Measurements from ENCODE around the gene ZNF451.

Gene ZNF451

GRCh38 chr6:57147401-57147800 is 57.4 kb downstream of the ZNF451 start:
- no peak for DNase-seq (ENCODE audit: low read depth in 1 of 2, low spot score in 1 of 2)
- Histone ChIP-seq H3K27ac (replicated peaks) (no peak overlapping the region), H3K4me3 (replicated peaks; ENCODE audit: insufficient read depth, low read length) (no peak overlapping the region), H3K27me3 (ENCODE audit: insufficient read depth, poor library complexity, severe bottlenecking) (no peaks in the 10 kb centered on the region)
- TF ChIP-seq REST (IDR thresholded peaks at IDR 0.05; ENCODE audit: insufficient replicate concordance, low read depth) = no peak
- no peak for TF ChIP-seq CTCF (IDR thresholded peaks at IDR 0.05; ENCODE audit: insufficient read depth, low read length)
- TF ChIP-seq POLR2AphosphoS5 (IDR thresholded peaks at IDR 0.05; ENCODE audit: low read depth) = no peak

- Histone ChIP-seq H3K27ac (replicated peaks) (no peak overlapping the region), H3K27me3 (ENCODE audit: insufficient read depth, poor library complexity, severe bottlenecking) (no peaks in the 10 kb centered on the region), H3K4me3 (replicated peaks; ENCODE audit: insufficient read depth, low read length) (no peak overlapping the region)
- no peak for TF ChIP-seq REST (IDR thresholded peaks at IDR 0.05; ENCODE audit: insufficient replicate concordance, low read depth)
- no peak for TF ChIP-seq GABPA (IDR thresholded peaks at IDR 0.05; ENCODE audit: low read depth)
- TF ChIP-seq POLR2AphosphoS5 (IDR thresholded peaks at IDR 0.05; ENCODE audit: low read depth) = no peak
- TF ChIP-seq SPI1 (IDR thresholded peaks at IDR 0.05; ENCODE audit: borderline replicate concordance, low read depth) = no peak
- no peak for TF ChIP-seq CTCF (IDR thresholded peaks at IDR 0.05; ENCODE audit: insufficient read depth, low read length)
- DNase-seq (ENCODE audit: low read depth in 1 of 2, low spot score in 1 of 2) = no peak
Measured at GRCh38 chr6:57147955-57148858, 58.2 kb downstream of the ZNF451 start.

GRCh38 chr6:57158658-57159057 is 68.7 kb downstream of the ZNF451 start:
- Histone ChIP-seq H3K4me3 (replicated peaks; ENCODE audit: insufficient read depth, low read length) (no peak overlapping the region), H3K27ac (replicated peaks) (no peak overlapping the region), H3K27me3 (ENCODE audit: insufficient read depth, poor library complexity, severe bottlenecking) (no peaks in the 10 kb centered on the region)
- TF ChIP-seq POLR2AphosphoS5 (IDR thresholded peaks at IDR 0.05; ENCODE audit: low read depth) (no peak), REST (IDR thresholded peaks at IDR 0.05; ENCODE audit: insufficient replicate concordance, low read depth) (no peak), SPI1 (IDR thresholded peaks at IDR 0.05; ENCODE audit: borderline replicate concordance, low read depth) (no peak), CTCF (IDR thresholded peaks at IDR 0.05; ENCODE audit: insufficient read depth, low read length) (no peak), GABPA (IDR thresholded peaks at IDR 0.05; ENCODE audit: low read depth) (no peak)
- no peak for DNase-seq (ENCODE audit: low read depth in 1 of 2, low spot score in 1 of 2)

Measured in HL-60 (cell line).